Neuronal stem cell (in vitro differentiated cells): ENCODE data around the gene ADAMTSL1.

Source experiments
- DNase-seq: peaks from one replicate; pipeline ENCODE4 v3.0.0-alpha.2; 2013; ENCODE audit warnings: low spot score
- H2AFZ ChIP-seq: one replicate; pipeline ENCODE4 v1.6.1; 2013; ENCODE audit warnings: mild to moderate bottlenecking, low read length, inconsistent platforms
- H2AK5ac ChIP-seq: 2 replicates; pipeline ENCODE4 v1.6.1; 2013; ENCODE audit warnings: low read depth, mild to moderate bottlenecking, inconsistent platforms, low read length, moderate library complexity, mixed read lengths
- H2BK120ac ChIP-seq: 2 replicates; pipeline ENCODE4 v1.6.1; 2013; ENCODE audit warnings: low read depth, mild to moderate bottlenecking, inconsistent platforms, low read length, moderate library complexity, mixed read lengths
- H2BK12ac ChIP-seq: one replicate; pipeline ENCODE4 v1.6.1; 2013; ENCODE audit warnings: low read length, inconsistent platforms
- H2BK15ac ChIP-seq: 2 replicates; pipeline ENCODE4 v1.6.1; 2013; ENCODE audit warnings: mild to moderate bottlenecking, low read length, inconsistent platforms, mixed read lengths
- H2BK5ac ChIP-seq: one replicate; pipeline ENCODE4 v1.6.1; 2013; ENCODE audit warnings: inconsistent platforms, mild to moderate bottlenecking, low read length, moderate library complexity
- H3K14ac ChIP-seq: one replicate; pipeline ENCODE4 v1.6.1; 2013; ENCODE audit warnings: low read length, inconsistent platforms
- H3K18ac ChIP-seq: 2 replicates; pipeline ENCODE4 v1.6.1; 2013; ENCODE audit warnings: low read length, inconsistent platforms
- H3K23ac ChIP-seq: 2 replicates; pipeline ENCODE4 v1.6.1; 2013; ENCODE audit warnings: low read depth, mild to moderate bottlenecking, mixed read lengths, low read length, inconsistent platforms; ENCODE audit not compliant: poor library complexity
- H3K27ac ChIP-seq: replicated peaks from 3 replicates; pipeline ENCODE4 v1.5.1; 2013; ENCODE audit warnings: low read length, inconsistent platforms
- H3K27me3 ChIP-seq, 3 experiments: 2 replicates each; pipeline ENCODE4 v1.6.1; 2013; ENCODE audit warnings: low read length in 3 of 3, mild to moderate bottlenecking in 2 of 3, inconsistent platforms in 1 of 3, low read depth in 1 of 3, mixed read lengths in 1 of 3, moderate library complexity in 1 of 3; ENCODE audit not compliant: control insufficient read depth in 3 of 3, insufficient read depth in 3 of 3
- H3K36me3 ChIP-seq, 2 donors: replicated peaks in 1 of 2; 2 replicates each; pipeline ENCODE4 v1.6.1; 2013; ENCODE audit warnings: low read length in 2 of 2; ENCODE audit not compliant: control insufficient read depth in 2 of 2, insufficient read depth in 2 of 2
- H3K4ac ChIP-seq: 2 replicates; pipeline ENCODE4 v1.6.1; 2013; ENCODE audit warnings: inconsistent platforms, mild to moderate bottlenecking, low read length, moderate library complexity
- H3K4me1 ChIP-seq, 2 donors: 1 replicate in 1 of 2; 2 replicates in 1 of 2; pipeline ENCODE4 v1.6.1; 2013; ENCODE audit warnings: low read length in 2 of 2, low read depth in 1 of 2; ENCODE audit not compliant: control insufficient read depth in 2 of 2, insufficient read depth in 1 of 2
- H3K4me2 ChIP-seq: one replicate; pipeline ENCODE4 v1.6.1; 2013; ENCODE audit warnings: mild to moderate bottlenecking, low read length, inconsistent platforms; ENCODE audit not compliant: insufficient read depth, poor library complexity, severe bottlenecking
- H3K4me3 ChIP-seq, 2 donors: 2 replicates each; pipeline ENCODE4 v1.5.1; 2013; ENCODE audit warnings: low read length in 2 of 2, mild to moderate bottlenecking in 2 of 2, inconsistent platforms in 1 of 2, moderate library complexity in 1 of 2
- H3K79me1 ChIP-seq: one replicate; pipeline ENCODE4 v1.6.1; 2013; ENCODE audit warnings: low read depth, mild to moderate bottlenecking, inconsistent platforms, low read length, moderate library complexity
- H3K9ac ChIP-seq: one replicate; pipeline ENCODE4 v1.6.1; 2013; ENCODE audit warnings: mild to moderate bottlenecking, low read depth, low read length, inconsistent platforms; ENCODE audit not compliant: poor library complexity
- H3K9me3 ChIP-seq, 2 donors: replicated peaks in 1 of 2; 2 replicates each; pipeline versions ENCODE3 to v1.6.1; 2013; ENCODE audit warnings: low read length in 2 of 2, mild to moderate bottlenecking in 2 of 2, inconsistent platforms in 1 of 2, low read depth in 1 of 2, mixed read lengths in 1 of 2, moderate library complexity in 1 of 2; ENCODE audit not compliant: control insufficient read depth in 2 of 2, insufficient read depth in 1 of 2
- H4K8ac ChIP-seq: one replicate; pipeline ENCODE4 v1.6.1; 2013; ENCODE audit warnings: low read depth, mild to moderate bottlenecking, inconsistent platforms, low read length, moderate library complexity
- H4K91ac ChIP-seq: one replicate; pipeline ENCODE4 v1.6.1; 2013; ENCODE audit warnings: low read length, low read depth, mild to moderate bottlenecking, inconsistent platforms; ENCODE audit not compliant: poor library complexity
- WGBS, 2 donors: extraction: QIAGEN DNeasy Blood & Tissue Kit; methylation state at CpG; one replicate each; pipeline ENCODE4 v1.1.7; 2013; ENCODE audit warnings: missing lambda C conversion rate in 2 of 2, mixed read lengths in 1 of 2; ENCODE audit not compliant: insufficient read length in 2 of 2, insufficient replicate concordance in 1 of 2; ENCODE audit errors: extremely low coverage in 2 of 2; 5-methylcytosine and 5-hydroxymethylcytosine counted together

The ADAMTSL1 gene

GRCh38 chr9:18837402-18837801 lies 363.4 kb downstream of the ADAMTSL1 start:
- Histone ChIP-seq H3K9me3 (no peaks in the 10 kb centered on the region), H4K8ac (no peak overlapping the region), H3K9ac (no peak overlapping the region), H4K91ac (no peak overlapping the region), H3K4me1 (no peaks in the 10 kb centered on the region), H2BK120ac (no peak overlapping the region), H3K4me2 (no peak overlapping the region), H3K18ac (no peak overlapping the region), H2BK15ac (no peak overlapping the region), H3K14ac (no peak overlapping the region), H3K4ac (no peak overlapping the region), H2AK5ac (no peak overlapping the region), H2AFZ (no peak overlapping the region), H3K27me3 (no peaks in the 10 kb centered on the region), H3K79me1 (no peaks in the 10 kb centered on the region), H3K23ac (no peak overlapping the region), H2BK12ac (no peak overlapping the region), H2BK5ac (no peak overlapping the region), H3K27ac (no peak overlapping the region), H3K4me3 (no peak overlapping the region), H3K36me3 (no peaks in the 10 kb centered on the region)
- no CpG with 5 or more reads among the region's 5 CpGs for WGBS, 2 donors
- no peak for DNase-seq

- H3K4me2 ChIP-seq = no peak overlapping the region
- no peak overlapping the region for H3K18ac ChIP-seq
- no peaks in the 10 kb centered on the region for H3K36me3 ChIP-seq
- no peak overlapping the region for H3K9ac ChIP-seq
- no peaks in the 10 kb centered on the region for H3K27me3 ChIP-seq
- no peaks in the 10 kb centered on the region for H3K79me1 ChIP-seq
- no peak overlapping the region for H2BK5ac ChIP-seq
- no peak overlapping the region for H3K23ac ChIP-seq
- H2BK120ac ChIP-seq = no peak overlapping the region
- H3K14ac ChIP-seq = no peak overlapping the region
- WGBS, 2 donors = no CpG with 5 or more reads among the region's 5 CpGs
- H3K4ac ChIP-seq = no peak overlapping the region
- H4K8ac ChIP-seq = no peak overlapping the region
- H3K9me3 ChIP-seq = peaks cover 3 to 6% of the 10 kb centered on the region in 2 donors
- no peak overlapping the region for H2BK12ac ChIP-seq
- H2BK15ac ChIP-seq = no peak overlapping the region
- no peak for DNase-seq
- H3K4me3 ChIP-seq = no peak overlapping the region
- H3K27ac ChIP-seq = no peak overlapping the region
- no peak overlapping the region for H2AFZ ChIP-seq
- no peaks in the 10 kb centered on the region for H3K4me1 ChIP-seq
- no peak overlapping the region for H4K91ac ChIP-seq
- no peak overlapping the region for H2AK5ac ChIP-seq
These were observed 373.8 kb downstream of the ADAMTSL1 start for GRCh38 chr9:18847576-18848275.

DNA sequence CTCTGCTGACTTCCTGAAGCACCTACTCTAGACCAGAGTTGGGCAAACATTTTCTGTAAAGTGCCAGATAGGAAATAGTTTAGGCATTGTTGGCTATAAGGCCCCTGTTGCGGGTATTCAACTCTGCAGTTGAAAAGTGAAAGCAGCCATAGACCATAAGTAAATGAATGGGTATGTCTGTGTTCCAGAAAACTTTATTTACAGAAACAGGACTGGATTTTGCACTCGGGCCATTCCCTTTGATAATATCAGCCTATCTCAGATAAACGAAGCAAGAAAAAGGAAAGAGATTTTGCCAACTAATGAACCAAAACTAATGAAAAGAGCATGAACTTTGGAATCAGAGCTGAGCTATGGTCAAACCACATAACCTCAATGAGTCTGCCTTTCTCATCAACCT lies 374.7 kb downstream of the ADAMTSL1 start:
- H3K9me3 ChIP-seq = peaks cover 3 to 6% of the 10 kb centered on the region in 2 donors
- no peaks in the 10 kb centered on the region for H3K4me1 ChIP-seq
- H2BK15ac ChIP-seq = no peak overlapping the region
- no peak overlapping the region for H2AK5ac ChIP-seq
- no peak overlapping the region for H2BK120ac ChIP-seq
- no peaks in the 10 kb centered on the region for H3K79me1 ChIP-seq
- no peak overlapping the region for H2BK5ac ChIP-seq
- no peak overlapping the region for H3K23ac ChIP-seq
- no peak overlapping the region for H3K27ac ChIP-seq
- H4K91ac ChIP-seq = no peak overlapping the region
- no peak overlapping the region for H3K9ac ChIP-seq
- no peak overlapping the region for H3K4me2 ChIP-seq
- no peak overlapping the region for H3K4ac ChIP-seq
- H2AFZ ChIP-seq = no peak overlapping the region
- H3K14ac ChIP-seq = no peak overlapping the region
- no peak for DNase-seq
- no peaks in the 10 kb centered on the region for H3K36me3 ChIP-seq
- H4K8ac ChIP-seq = no peak overlapping the region
- no CpG with 5 or more reads among the region's 3 CpGs for WGBS, 2 donors
- no peaks in the 10 kb centered on the region for H3K27me3 ChIP-seq
- no peak overlapping the region for H3K4me3 ChIP-seq
- no peak overlapping the region for H2BK12ac ChIP-seq
- no peak overlapping the region for H3K18ac ChIP-seq

DNA sequence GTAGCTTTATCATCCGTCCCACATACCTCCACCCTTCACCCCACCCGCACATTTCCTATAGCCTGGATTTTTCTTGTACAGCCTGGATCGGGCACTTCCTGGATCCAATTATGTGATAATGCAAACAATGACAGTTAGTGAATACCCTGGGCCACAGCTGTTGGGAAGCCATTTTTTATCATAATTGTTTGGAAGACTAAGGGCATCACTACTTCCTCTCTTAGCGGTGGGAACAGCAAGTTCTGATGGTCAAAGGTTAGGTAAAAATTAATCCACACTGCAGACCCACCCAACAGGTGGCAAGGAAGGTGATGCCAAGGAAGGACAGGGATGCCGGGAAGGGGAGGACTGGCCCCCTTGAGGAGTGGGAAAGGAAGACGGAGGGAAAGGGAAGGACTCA lies 375.3 kb downstream of the ADAMTSL1 start:
- no peak overlapping the region for H2AK5ac ChIP-seq
- H2AFZ ChIP-seq = no peak overlapping the region
- no peak overlapping the region for H3K9ac ChIP-seq
- no peak for DNase-seq
- H2BK120ac ChIP-seq = no peak overlapping the region
- no peak overlapping the region for H3K18ac ChIP-seq
- no peak overlapping the region for H4K91ac ChIP-seq
- H3K79me1 ChIP-seq = no peaks in the 10 kb centered on the region
- WGBS, 2 donors = no CpG with 5 or more reads among the region's 6 CpGs
- H3K4me2 ChIP-seq = no peak overlapping the region
- H3K27me3 ChIP-seq = no peaks in the 10 kb centered on the region
- H3K4ac ChIP-seq = no peak overlapping the region
- H3K27ac ChIP-seq = no peak overlapping the region
- no peak overlapping the region for H3K23ac ChIP-seq
- no peak overlapping the region for H3K4me3 ChIP-seq
- H2BK12ac ChIP-seq = no peak overlapping the region
- no peaks in the 10 kb centered on the region for H3K36me3 ChIP-seq
- H2BK15ac ChIP-seq = no peak overlapping the region
- H3K9me3 ChIP-seq = peaks cover 3 to 6% of the 10 kb centered on the region in 2 donors
- no peak overlapping the region for H4K8ac ChIP-seq
- H2BK5ac ChIP-seq = no peak overlapping the region
- no peak overlapping the region for H3K14ac ChIP-seq
- H3K4me1 ChIP-seq = no peaks in the 10 kb centered on the region
